Femur (tissue), 1 donor: Measurements from ENCODE around the gene ALDH3A2.
"Not testable (repeated sequence)": the region's sequence is repeated elsewhere in the genome, so short reads cannot be mapped to it uniquely, and the experiment has no call there.

ENCODE experiments used
- DNase-seq: peaks from one replicate; pipeline ENCODE4 v3.0.0-alpha.2; 2017

ALDH3A2 gene

GRCh38 chr17:19683117-19683516, 34.6 kb downstream of the ALDH3A2 start:
- DNase-seq: no peak

- DNase-seq: not testable (repeated sequence)
Measured at GRCh38 chr17:19684909-19685580, 36.5 kb downstream of the ALDH3A2 start.

GRCh38 chr17:19686400-19687090, 38.0 kb downstream of the ALDH3A2 start:
- no peak for DNase-seq

GRCh38 chr17:19702217-19702641, 53.7 kb downstream of the ALDH3A2 start:
- no peak for DNase-seq

- no peak for DNase-seq
Measured at GRCh38 chr17:19703106-19703827, 54.7 kb downstream of the ALDH3A2 start.

GRCh38 chr17:19703828-19704613, 55.5 kb downstream of the ALDH3A2 start:
- DNase-seq: no peak

GRCh38 chr17:19705201-19705600, 56.6 kb downstream of the ALDH3A2 start:
- no peak for DNase-seq

- DNase-seq: no peak
Measured at GRCh38 chr17:19705771-19706770, 57.5 kb downstream of the ALDH3A2 start.

- no peak for DNase-seq
Measured at GRCh38 chr17:19706791-19707727, 58.5 kb downstream of the ALDH3A2 start.

GRCh38 chr17:19707728-19708221, 59.2 kb downstream of the ALDH3A2 start:
- no peak for DNase-seq

GRCh38 chr17:19708431-19709175, 60.1 kb downstream of the ALDH3A2 start:
- DNase-seq: no peak

GRCh38 chr17:19709841-19710240, 61.3 kb downstream of the ALDH3A2 start:
- DNase-seq: no peak

GRCh38 chr17:19712436-19713004, 64.0 kb downstream of the ALDH3A2 start:
- no peak for DNase-seq

GRCh38 chr17:19713462-19713861, 64.9 kb downstream of the ALDH3A2 start:
- no peak for DNase-seq

GRCh38 chr17:19713901-19714361, 65.4 kb downstream of the ALDH3A2 start:
- no peak for DNase-seq

- DNase-seq: peak; percentile 18
Measured at GRCh38 chr17:19714542-19715411, 66.2 kb downstream of the ALDH3A2 start.

- DNase-seq: no peak
Measured at GRCh38 chr17:19716108-19717030, 67.8 kb downstream of the ALDH3A2 start, which contains the start of gene SLC47A2. Gene SLC47A2 (minus strand): TSS chr17:19716584. CDS start chr17:19716555, 29 bp downstream.
